DMS 273 (cell line): ENCODE results near the gene OR2AJ1.

Experiments
- DNase-seq: peaks from one replicate; lab custom pipeline; 2025; ENCODE audit not compliant: unreplicated experiment; lab: John Stamatoyannopoulos, UW

Gene OR2AJ1

DNA sequence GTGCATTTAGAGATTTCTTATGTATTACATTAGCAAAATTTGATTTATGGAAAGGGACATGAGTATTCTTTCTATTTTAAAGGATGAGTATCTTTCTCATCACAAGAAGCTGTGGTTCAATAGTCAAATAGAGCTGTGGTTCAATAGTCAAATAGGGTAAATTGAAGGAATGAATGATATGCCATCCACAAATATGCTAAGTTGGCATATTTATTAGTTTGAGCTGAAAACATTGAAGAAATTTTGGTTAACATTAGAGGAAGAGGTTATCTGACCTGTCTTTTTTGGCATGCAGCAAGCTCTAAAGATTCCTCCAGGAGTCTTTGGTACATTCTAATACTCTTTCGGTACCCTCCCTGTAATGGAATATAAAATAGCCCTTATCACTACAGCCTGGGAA lies 28.7 kb downstream of the OR2AJ1 start:
- DNase-seq, result no peak

DNA sequence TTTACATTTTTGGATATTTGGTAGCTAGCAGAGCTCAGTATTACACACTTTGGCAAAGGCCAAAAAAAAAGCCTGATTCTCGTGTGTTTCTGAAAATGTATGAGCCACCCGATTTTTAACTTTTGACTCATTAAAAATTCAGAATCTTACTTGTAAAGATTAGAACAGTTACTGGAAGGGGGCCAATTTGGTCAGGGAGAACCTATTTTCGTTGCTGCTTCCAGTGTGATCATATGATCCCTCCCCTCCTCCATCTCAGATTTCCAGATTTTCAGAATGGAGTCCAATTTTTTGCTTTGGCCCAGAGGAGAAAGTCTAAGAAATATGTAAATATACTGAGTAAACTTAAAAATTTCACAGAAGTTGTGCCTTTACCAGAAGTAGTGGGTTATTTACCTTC lies 37.1 kb downstream of the OR2AJ1 start:
- no peak for DNase-seq

DNA sequence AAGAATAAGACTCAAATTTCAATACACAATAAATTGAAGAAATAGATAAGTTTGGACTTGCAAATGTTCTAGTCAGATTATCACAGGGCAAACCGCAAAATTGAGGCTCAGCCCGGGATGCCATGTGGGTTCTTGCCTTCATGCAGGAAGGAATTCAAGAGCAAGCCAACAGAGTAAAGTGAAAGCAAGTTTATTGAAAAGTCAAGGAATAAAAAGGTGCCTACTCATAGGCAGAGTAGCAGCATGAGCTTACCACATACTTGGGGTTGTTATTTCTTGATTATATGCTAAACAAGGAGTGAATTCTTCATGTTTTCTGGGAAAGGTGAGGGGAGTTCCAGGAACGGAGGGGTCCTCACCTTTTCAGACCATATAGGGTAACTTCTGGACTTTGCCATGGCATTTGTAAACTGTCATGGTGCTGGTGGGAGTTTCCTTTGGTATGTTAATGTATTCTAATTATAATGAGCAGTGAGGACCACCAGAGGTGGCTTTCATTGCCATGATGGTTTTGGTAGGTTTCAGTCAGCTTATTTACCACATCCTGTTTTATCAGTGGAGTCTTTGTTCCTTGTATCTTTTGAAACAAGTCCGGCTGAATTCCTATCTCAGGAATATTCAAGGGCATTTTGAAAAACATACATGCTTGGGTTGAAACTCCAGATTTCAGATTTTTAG lies 38.4 kb downstream of the OR2AJ1 start:
- DNase-seq, result no peak

DNA sequence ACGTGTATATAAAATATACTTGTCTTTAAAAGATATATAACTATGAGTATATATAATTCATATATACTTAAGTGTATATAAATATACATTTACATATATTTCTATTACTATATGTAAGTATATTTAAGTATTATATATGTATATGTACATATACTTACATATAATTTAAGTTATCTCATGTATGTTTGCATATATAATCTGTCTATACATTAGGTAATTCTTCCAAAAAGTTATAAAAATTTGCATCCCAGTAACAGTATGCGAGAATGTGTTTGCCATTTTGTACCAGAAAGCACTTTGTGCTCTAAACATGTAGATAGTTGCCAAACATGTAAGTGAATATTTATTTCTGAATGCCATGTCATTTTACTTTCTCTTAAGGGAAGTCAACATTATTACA lies 40.2 kb downstream of the OR2AJ1 start, which contains the start of gene OR2AK2:
Gene OR2AK2 (plus strand): TSS at position 301 of the 400 bp plus-strand sequence. CDS start 144 bp downstream, outside the sequence.
- no peak for DNase-seq

DNA sequence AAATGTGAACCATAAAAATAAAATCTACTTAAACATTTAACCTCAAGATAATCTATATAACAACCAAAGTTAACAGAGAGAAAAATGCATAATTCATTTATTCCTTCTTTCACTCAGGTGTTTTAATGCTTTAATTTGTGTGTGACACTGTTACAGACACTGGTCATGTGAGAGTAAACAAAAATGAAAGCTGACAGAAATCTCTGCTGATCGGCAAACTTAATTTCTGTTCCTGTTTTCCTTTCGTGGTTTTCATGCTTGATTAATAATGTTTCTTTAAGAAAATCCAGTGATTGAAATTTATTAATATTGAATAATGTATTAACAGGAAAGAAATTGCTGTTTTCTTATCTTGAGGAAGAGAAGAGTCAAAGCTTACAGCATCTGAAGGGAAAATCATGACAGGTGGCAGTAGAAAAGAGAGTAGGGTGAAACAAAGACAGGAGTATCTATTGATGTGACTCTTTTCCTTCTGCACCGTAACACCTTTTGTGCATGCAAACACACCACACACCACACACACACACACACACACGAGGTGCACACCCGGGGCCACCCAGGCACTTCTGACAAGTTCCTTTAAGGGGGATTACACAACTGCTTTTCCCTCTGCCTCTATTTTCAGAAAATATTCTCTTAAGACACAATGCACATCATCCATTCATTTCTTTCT lies 42.0 kb downstream of the OR2AJ1 start:
- no peak for DNase-seq
